SK-N-SH treated with all-trans-retinoic acid at 6 μM for 48 hours (cell line): ENCODE results near the gene MRPL34.

ENCODE experiments used
- ATAC-seq: fragments of 200-7000 bp; cut with Tn5 transposase; 3 replicates; pipeline ENCODE4 v1.9.1; 2020; ENCODE audit warnings: mild to moderate bottlenecking, moderate library complexity
- ARNTL ChIP-seq: fragments of 450-650 bp; formaldehyde crosslinking; IDR thresholded peaks from 2 replicates; pipeline ENCODE4 v1.5.0; 2020; ENCODE audit warnings: low read depth, mild to moderate bottlenecking, moderate library complexity, borderline replicate concordance
- BACH2 ChIP-seq: fragments of 250-450 bp; sonication (Bioruptor Pico); IDR thresholded peaks from 2 replicates; pipeline ENCODE4 v1.9.0; 2021; ENCODE audit warnings: mild to moderate bottlenecking, borderline replicate concordance
- CSDC2 ChIP-seq: fragments of 250-450 bp; sonication (Bioruptor Pico); IDR thresholded peaks from 2 replicates; pipeline ENCODE4 v1.5.0; 2020; ENCODE audit warnings: mild to moderate bottlenecking, moderate library complexity
- ESRRG ChIP-seq: fragments of 250-450 bp; sonication (Bioruptor Pico); IDR thresholded peaks from 2 replicates; pipeline ENCODE4 v1.6.1; 2021; ENCODE audit warnings: mild to moderate bottlenecking
- GLIS3 ChIP-seq: fragments of 250-450 bp; sonication (Bioruptor Pico); IDR thresholded peaks from 2 replicates; pipeline ENCODE4 v1.5.0; 2020; ENCODE audit warnings: mild to moderate bottlenecking, moderate library complexity
- ISL1 ChIP-seq: fragments of 250-450 bp; sonication (Bioruptor Pico); IDR thresholded peaks from 2 replicates; pipeline ENCODE4 v2.1.2; 2022; ENCODE audit warnings: mild to moderate bottlenecking, moderate library complexity
- OSR1 ChIP-seq: fragments of 250-450 bp; sonication (Bioruptor Pico); IDR thresholded peaks from 2 replicates; pipeline ENCODE4 v1.8.0; 2022; ENCODE audit warnings: moderate library complexity, mild to moderate bottlenecking, inconsistent platforms
- PATZ1 ChIP-seq: fragments of 250-450 bp; sonication (Bioruptor Pico); IDR thresholded peaks from 2 replicates; pipeline ENCODE4 v1.8.0; 2020; ENCODE audit warnings: mild to moderate bottlenecking, moderate library complexity, borderline replicate concordance
- PPARA ChIP-seq: fragments of 250-450 bp; sonication (Bioruptor Pico); IDR thresholded peaks from 2 replicates; pipeline ENCODE4 v1.5.0; 2020; ENCODE audit warnings: mild to moderate bottlenecking, borderline replicate concordance
- RARB ChIP-seq: fragments of 250-450 bp; sonication (Bioruptor Pico); IDR thresholded peaks from 2 replicates; pipeline ENCODE4 v1.8.0; 2021; ENCODE audit warnings: mild to moderate bottlenecking, moderate library complexity
- SNAI2 ChIP-seq: fragments of 250-450 bp; sonication (Bioruptor Pico); IDR thresholded peaks from 2 replicates; pipeline ENCODE4 v1.5.0; 2020; ENCODE audit warnings: mild to moderate bottlenecking, moderate library complexity
- TCF4 ChIP-seq: fragments of 250-450 bp; sonication (Bioruptor Pico); IDR thresholded peaks from 2 replicates; pipeline ENCODE4 v1.8.0; 2021; ENCODE audit warnings: mild to moderate bottlenecking, moderate library complexity, borderline replicate concordance
- TOX ChIP-seq: fragments of 250-450 bp; sonication (Bioruptor Pico); IDR thresholded peaks from 2 replicates; pipeline ENCODE4 v1.8.0; 2021; ENCODE audit warnings: mild to moderate bottlenecking, moderate library complexity, borderline replicate concordance
- TSHZ2 ChIP-seq: fragments of 250-450 bp; sonication (Bioruptor Pico); IDR thresholded peaks from 2 replicates; pipeline ENCODE4 v1.5.0; 2020; ENCODE audit warnings: mild to moderate bottlenecking, moderate library complexity
- ZC3H10 ChIP-seq: fragments of 250-450 bp; sonication (Bioruptor Pico); IDR thresholded peaks from 2 replicates; pipeline ENCODE4 v1.5.1; 2021; ENCODE audit warnings: mild to moderate bottlenecking, moderate library complexity
- ZFP3 ChIP-seq: fragments of 250-450 bp; sonication (Bioruptor Pico); IDR thresholded peaks from 2 replicates; pipeline ENCODE4 v1.5.0; 2020; ENCODE audit warnings: mild to moderate bottlenecking, moderate library complexity
- ZFP30 ChIP-seq: fragments of 450-650 bp; formaldehyde crosslinking; IDR thresholded peaks from 2 replicates; pipeline ENCODE4 v1.5.0; 2022; ENCODE audit warnings: mild to moderate bottlenecking, moderate library complexity
- ZNF565 ChIP-seq: fragments of 450-650 bp; formaldehyde crosslinking; conservative IDR thresholded peaks from 2 replicates; pipeline ENCODE4 v1.5.0; 2020; ENCODE audit warnings: low read depth, mild to moderate bottlenecking, moderate library complexity
- ZNF70 ChIP-seq: fragments of 450-650 bp; formaldehyde crosslinking; IDR thresholded peaks from 2 replicates; pipeline ENCODE4 v1.5.0; 2020; ENCODE audit warnings: mild to moderate bottlenecking, moderate library complexity
- ZNF8 ChIP-seq: fragments of 450-650 bp; formaldehyde crosslinking; IDR thresholded peaks from 2 replicates; pipeline ENCODE4 v1.5.0; 2020; ENCODE audit warnings: mild to moderate bottlenecking, moderate library complexity
- TF ChIP-seq, protein P1 (sequence below): fragments of 250-450 bp; sonication (Bioruptor Pico); IDR thresholded peaks from 2 replicates; pipeline ENCODE4 v1.8.0; 2021; ENCODE audit warnings: low read depth, mild to moderate bottlenecking, moderate library complexity, borderline replicate concordance
- TF ChIP-seq, protein P2 (sequence below): fragments of 250-450 bp; sonication (Bioruptor Pico); IDR thresholded peaks from 2 replicates; pipeline ENCODE4 v1.5.1; 2021; ENCODE audit warnings: mild to moderate bottlenecking, moderate library complexity

Gene MRPL34

DNA sequence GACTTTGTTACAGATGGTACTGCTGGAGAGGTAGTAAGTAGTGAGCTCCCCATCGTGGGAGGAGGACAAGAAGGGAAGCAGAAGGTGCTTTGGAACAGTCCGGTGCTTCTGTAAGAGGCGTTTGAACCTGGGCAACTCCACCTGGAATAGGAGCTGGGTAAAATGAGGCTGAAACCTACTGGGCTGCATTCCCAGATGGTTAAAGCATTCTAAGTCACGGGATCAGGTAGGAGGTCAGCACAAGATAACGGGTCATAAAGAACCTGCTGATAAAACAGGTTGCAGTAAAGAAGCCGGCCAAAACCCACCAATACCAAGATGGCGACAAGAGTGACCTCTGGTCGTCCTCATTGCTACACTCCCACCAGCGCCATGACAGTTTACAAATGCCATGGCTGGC, 18.9 kb upstream of the MRPL34 start:
- TF ChIP-seq PATZ1 (CRISPR knock-in tag), result no peak
- TF ChIP-seq ZFP30 (CRISPR knock-in tag), result no peak
- TF ChIP-seq CSDC2, result no peak
- no peak for TF ChIP-seq ZNF8 (CRISPR knock-in tag)
- TF ChIP-seq ZC3H10 (CRISPR knock-in tag), result no peak
- no peak for TF ChIP-seq ZNF565 (CRISPR knock-in tag)
- no peak for TF ChIP-seq TSHZ2
- TF ChIP-seq, protein P1, sequence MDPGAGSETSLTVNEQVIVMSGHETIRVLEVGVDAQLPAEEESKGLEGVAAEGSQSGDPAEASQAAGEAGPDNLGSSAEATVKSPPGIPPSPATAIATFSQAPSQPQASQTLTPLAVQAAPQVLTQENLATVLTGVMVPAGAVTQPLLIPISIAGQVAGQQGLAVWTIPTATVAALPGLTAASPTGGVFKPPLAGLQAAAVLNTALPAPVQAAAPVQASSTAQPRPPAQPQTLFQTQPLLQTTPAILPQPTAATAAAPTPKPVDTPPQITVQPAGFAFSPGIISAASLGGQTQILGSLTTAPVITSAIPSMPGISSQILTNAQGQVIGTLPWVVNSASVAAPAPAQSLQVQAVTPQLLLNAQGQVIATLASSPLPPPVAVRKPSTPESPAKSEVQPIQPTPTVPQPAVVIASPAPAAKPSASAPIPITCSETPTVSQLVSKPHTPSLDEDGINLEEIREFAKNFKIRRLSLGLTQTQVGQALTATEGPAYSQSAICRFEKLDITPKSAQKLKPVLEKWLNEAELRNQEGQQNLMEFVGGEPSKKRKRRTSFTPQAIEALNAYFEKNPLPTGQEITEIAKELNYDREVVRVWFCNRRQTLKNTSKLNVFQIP (CRISPR knock-in tag), result no peak
- TF ChIP-seq, protein P2, sequence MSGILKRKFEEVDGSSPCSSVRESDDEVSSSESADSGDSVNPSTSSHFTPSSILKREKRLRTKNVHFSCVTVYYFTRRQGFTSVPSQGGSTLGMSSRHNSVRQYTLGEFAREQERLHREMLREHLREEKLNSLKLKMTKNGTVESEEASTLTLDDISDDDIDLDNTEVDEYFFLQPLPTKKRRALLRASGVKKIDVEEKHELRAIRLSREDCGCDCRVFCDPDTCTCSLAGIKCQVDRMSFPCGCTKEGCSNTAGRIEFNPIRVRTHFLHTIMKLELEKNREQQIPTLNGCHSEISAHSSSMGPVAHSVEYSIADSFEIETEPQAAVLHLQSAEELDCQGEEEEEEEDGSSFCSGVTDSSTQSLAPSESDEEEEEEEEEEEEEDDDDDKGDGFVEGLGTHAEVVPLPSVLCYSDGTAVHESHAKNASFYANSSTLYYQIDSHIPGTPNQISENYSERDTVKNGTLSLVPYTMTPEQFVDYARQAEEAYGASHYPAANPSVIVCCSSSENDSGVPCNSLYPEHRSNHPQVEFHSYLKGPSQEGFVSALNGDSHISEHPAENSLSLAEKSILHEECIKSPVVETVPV, result no peak
- no peak for TF ChIP-seq SNAI2 (CRISPR knock-in tag)
- no peak for TF ChIP-seq ZNF70 (CRISPR knock-in tag)
- no peak for TF ChIP-seq ARNTL (CRISPR knock-in tag)
- TF ChIP-seq ZFP3 (CRISPR knock-in tag), result no peak
- TF ChIP-seq PPARA (CRISPR knock-in tag), result no peak
- no peak for ATAC-seq

DNA sequence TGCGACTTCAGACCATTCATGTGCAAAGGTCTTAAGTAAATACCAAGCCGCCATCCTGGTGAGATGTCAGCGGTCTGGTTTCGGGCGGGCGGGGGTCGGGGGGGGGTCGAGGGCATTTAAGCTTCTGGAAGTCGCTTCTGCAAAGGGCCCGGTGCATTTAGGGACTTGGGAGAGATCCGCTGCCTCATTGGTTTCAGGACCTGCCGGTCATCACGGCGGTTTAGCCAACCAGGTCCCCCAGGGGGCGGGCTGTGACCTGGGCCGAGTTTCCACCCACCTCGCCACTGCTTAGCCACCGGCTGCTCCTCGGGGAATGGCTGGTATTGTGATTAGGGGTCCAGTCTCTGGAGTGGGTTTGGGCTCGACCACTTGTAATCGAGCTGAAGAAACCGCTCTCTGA, 16.2 kb upstream of the MRPL34 start:
- peak; percentile 75 for ATAC-seq

More for the DNA sequence above, 16.2 kb upstream of the MRPL34 start:
- TF ChIP-seq CSDC2 (no peak), TSHZ2 (no peak), TCF4 (CRISPR knock-in tag) (no peak), SNAI2 (CRISPR knock-in tag) (no peak), GLIS3 (CRISPR knock-in tag) (no peak), PATZ1 (CRISPR knock-in tag) (no peak), ZNF565 (CRISPR knock-in tag) (no peak), BACH2 (no peak), TOX (no peak), ESRRG (CRISPR knock-in tag) (no peak), ARNTL (CRISPR knock-in tag) (no peak), RARB (no peak), ISL1 (CRISPR knock-in tag) (no peak), OSR1 (CRISPR knock-in tag) (no peak)
- TF ChIP-seq, protein P2, result no peak
